Neutrophil (primary cell): Measurements from ENCODE around the gene EIF5.

Experiments used
- H3K27ac ChIP-seq: fragments of 200-600 bp; sonication (generic); 2 replicates; pipeline ENCODE4 v1.5.1; 2016; ENCODE audit warnings: mild to moderate bottlenecking, moderate library complexity
- H3K27me3 ChIP-seq: fragments of 200-600 bp; sonication (generic); 2 replicates; pipeline ENCODE4 v1.6.0; 2016; ENCODE audit warnings: mild to moderate bottlenecking
- H3K36me3 ChIP-seq: fragments of 200-600 bp; sonication (generic); 2 replicates; pipeline ENCODE4 v1.5.1; 2017
- H3K4me1 ChIP-seq, 2 experiments: fragments of 200-600 bp in 1 of 2; sonication (generic) in 1 of 2; 1 replicate in 1 of 2; 2 replicates in 1 of 2; pipeline versions ENCODE4 v1.5.1 to v1.6.1; 2013 to 2016; ENCODE audit warnings: low read depth in 1 of 2, low read length in 1 of 2, mild to moderate bottlenecking in 1 of 2, moderate library complexity in 1 of 2; ENCODE audit not compliant: control insufficient read depth in 1 of 2, insufficient read depth in 1 of 2
- H3K4me3 ChIP-seq, 2 experiments: fragments of 200-600 bp in 1 of 2; sonication (generic) in 1 of 2; 1 replicate in 1 of 2; 2 replicates in 1 of 2; pipeline ENCODE4 v1.5.1; 2013 to 2016; ENCODE audit warnings: low read depth in 1 of 2, low read length in 1 of 2, mild to moderate bottlenecking in 1 of 2, moderate library complexity in 1 of 2
- H3K9me3 ChIP-seq: fragments of 200-600 bp; sonication (generic); 2 replicates; pipeline ENCODE4 v1.5.1; 2016
- CTCF ChIP-seq: fragments of 200-600 bp; sonication (generic); IDR thresholded peaks from 2 replicates; pipeline ENCODE4 v1.5.1; 2016; ENCODE audit warnings: antibody characterized with exemption

The EIF5 gene

DNA sequence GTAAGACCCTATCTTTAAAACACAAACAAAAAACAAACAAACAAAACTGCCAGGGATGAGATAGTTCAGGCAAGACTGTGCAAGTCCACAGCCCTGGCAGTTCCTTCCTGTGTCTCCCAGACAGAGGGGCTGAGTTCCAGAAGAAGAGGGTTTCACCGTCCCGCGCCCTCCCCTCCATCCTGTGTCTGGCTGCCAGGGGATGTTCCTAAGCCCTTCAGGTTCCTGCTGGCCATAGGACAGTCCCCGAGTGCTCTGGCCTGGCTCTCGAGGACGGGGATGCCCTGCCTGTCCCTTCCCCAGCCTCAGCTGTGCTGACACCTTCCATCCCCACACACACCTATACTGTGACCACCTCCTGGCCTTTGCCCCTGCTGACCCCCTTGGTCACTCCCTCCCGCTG is 40.6 kb upstream of the EIF5 start:
- no peak for TF ChIP-seq CTCF
- no peaks in the 10 kb centered on the region for H3K4me1 ChIP-seq
- H3K27me3 ChIP-seq, result peaks cover 45% of the 10 kb centered on the region
- H3K27ac ChIP-seq, result no peak overlapping the region
- H3K4me3 ChIP-seq, result no peak overlapping the region
- H3K36me3 ChIP-seq, result no peaks in the 10 kb centered on the region
- no peaks in the 10 kb centered on the region for H3K9me3 ChIP-seq

- TF ChIP-seq CTCF, result no peak
- no peaks in the 10 kb centered on the region for H3K36me3 ChIP-seq
- no peaks in the 10 kb centered on the region for H3K9me3 ChIP-seq
- H3K4me3 ChIP-seq, result no peak overlapping the region
- H3K4me1 ChIP-seq, result no peaks in the 10 kb centered on the region
- peaks cover 39% of the 10 kb centered on the region for H3K27me3 ChIP-seq
- H3K27ac ChIP-seq, result no peak overlapping the region
Measured at GRCh38 chr14:103294091-103294490, 39.9 kb upstream of the EIF5 start.

DNA sequence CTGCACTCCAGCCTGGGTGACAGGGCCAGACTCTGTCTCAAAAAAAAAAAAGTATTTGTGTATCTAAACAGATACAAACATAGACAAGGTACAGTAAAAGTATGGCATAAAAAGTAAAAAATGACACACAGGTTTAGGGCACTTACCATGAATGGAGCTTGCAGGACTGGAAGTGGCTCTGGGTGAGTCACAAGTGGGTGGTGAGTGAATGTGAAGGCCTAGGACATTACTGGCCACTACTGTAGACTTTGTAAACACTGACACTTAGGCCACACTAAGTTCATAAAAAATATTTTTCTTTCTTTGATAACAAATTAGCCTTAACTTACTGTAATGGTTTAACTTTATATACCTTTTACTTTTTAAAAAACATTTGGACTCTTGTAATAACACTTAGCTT is 38.0 kb upstream of the EIF5 start:
- TF ChIP-seq CTCF, result no peak
- Histone ChIP-seq H3K4me3 (no peak overlapping the region), H3K27ac (no peak overlapping the region), H3K27me3 (peaks cover 22% of the 10 kb centered on the region), H3K36me3 (no peaks in the 10 kb centered on the region), H3K9me3 (no peaks in the 10 kb centered on the region), H3K4me1 (no peaks in the 10 kb centered on the region)

- H3K36me3 ChIP-seq, result no peaks in the 10 kb centered on the region
- no peak for TF ChIP-seq CTCF
- no peaks in the 10 kb centered on the region for H3K9me3 ChIP-seq
- H3K27me3 ChIP-seq, result peaks cover 12% of the 10 kb centered on the region
- H3K27ac ChIP-seq, result no peak overlapping the region
- no peaks in the 10 kb centered on the region for H3K4me1 ChIP-seq
- no peak overlapping the region for H3K4me3 ChIP-seq
Measured at GRCh38 chr14:103296987-103297386, 37.0 kb upstream of the EIF5 start.

GRCh38 chr14:103298620-103299019 is 35.4 kb upstream of the EIF5 start:
- no peak for TF ChIP-seq CTCF
- no peak overlapping the region for H3K27ac ChIP-seq
- H3K9me3 ChIP-seq, result no peaks in the 10 kb centered on the region

More at GRCh38 chr14:103298620-103299019, 35.4 kb upstream of the EIF5 start:
- Histone ChIP-seq H3K36me3 (no peaks in the 10 kb centered on the region), H3K4me1 (peaks cover 5 to 8% of the 10 kb centered on the region in 2 experiments), H3K4me3 (no peak overlapping the region), H3K27me3 (peaks cover 4% of the 10 kb centered on the region)
